SK-N-MC (cell line): ENCODE results near the gene PACRG.

ENCODE experiments used
- EZH2 ChIP-seq: fragments of 200-600 bp; sonication (generic); IDR thresholded peaks from one replicate; pipeline ENCODE4 v1.6.1; 2017; ENCODE audit warnings: antibody characterized with exemption
- FOXP2 ChIP-seq: optimal IDR thresholded peaks from 2 replicates; pipeline ENCODE3; 2011; ENCODE audit warnings: mild to moderate bottlenecking, moderate library complexity; ENCODE audit not compliant: insufficient read depth; ENCODE audit errors: extremely low read length, control extremely low read depth
- POLR2AphosphoS5 ChIP-seq: IDR thresholded peaks from 2 replicates; pipeline ENCODE4 v1.6.1; 2012; ENCODE audit warnings: mild to moderate bottlenecking, low read depth, low read length, borderline replicate concordance

GRCh38 chr6:163038317-163038716 lies 310.5 kb downstream of the PACRG start:
- TF ChIP-seq EZH2, result no peak
- TF ChIP-seq POLR2AphosphoS5, result no peak
- no peak for TF ChIP-seq FOXP2
